ENCODE results near the gene TMEM38B.
"Not testable (repeated sequence)": the region's sequence is repeated elsewhere in the genome, so short reads cannot be mapped to it uniquely, and the experiment has no call there.

TMEM38B gene

GRCh38 chr9:105681313-105681712 is 13.0 kb upstream of the TMEM38B start:
- no peak for DNase-seq (ENCODE audit: low read depth, low spot score)

GRCh38 chr9:105681724-105682123 is 12.6 kb upstream of the TMEM38B start:
- no peak for DNase-seq (ENCODE audit: low read depth, low spot score)

GRCh38 chr9:105683688-105684275 is 10.6 kb upstream of the TMEM38B start:
- no peak for DNase-seq (ENCODE audit: low read depth, low spot score)

GRCh38 chr9:105686936-105687335 is 7.4 kb upstream of the TMEM38B start:
- DNase-seq (ENCODE audit: low read depth, low spot score): no peak

GRCh38 chr9:105690742-105691141 is 3.6 kb upstream of the TMEM38B start:
- no peak for DNase-seq (ENCODE audit: low read depth, low spot score)

- DNase-seq (ENCODE audit: low read depth, low spot score): no peak
These were observed 729 bp upstream of the TMEM38B start for GRCh38 chr9:105693435-105694189.

GRCh38 chr9:105694848-105695581 is 674 bp downstream of the TMEM38B start:
- DNase-seq (ENCODE audit: low read depth, low spot score): peak; percentile 3

GRCh38 chr9:105696219-105696793 is 2.0 kb downstream of the TMEM38B start:
- DNase-seq (ENCODE audit: low read depth, low spot score): no peak

- DNase-seq (ENCODE audit: low read depth, low spot score): no peak
These were observed 3.5 kb downstream of the TMEM38B start for GRCh38 chr9:105697871-105698270.

- DNase-seq (ENCODE audit: low read depth, low spot score): no peak
These were observed 4.1 kb downstream of the TMEM38B start for GRCh38 chr9:105698348-105698870.

GRCh38 chr9:105700668-105701067 is 6.3 kb downstream of the TMEM38B start:
- DNase-seq (ENCODE audit: low read depth, low spot score): no peak

- DNase-seq (ENCODE audit: low read depth, low spot score): no peak
These were observed 6.8 kb downstream of the TMEM38B start for GRCh38 chr9:105701145-105701544.

- DNase-seq (ENCODE audit: low read depth, low spot score): no peak
These were observed 7.9 kb downstream of the TMEM38B start for GRCh38 chr9:105702207-105702606.

GRCh38 chr9:105703638-105704037 is 9.3 kb downstream of the TMEM38B start:
- not testable (repeated sequence) for DNase-seq (ENCODE audit: low read depth, low spot score)

- no peak for DNase-seq (ENCODE audit: low read depth, low spot score)
These were observed 11.8 kb downstream of the TMEM38B start for GRCh38 chr9:105706156-105706555.

- no peak for DNase-seq (ENCODE audit: low read depth, low spot score)
These were observed 14.1 kb downstream of the TMEM38B start for GRCh38 chr9:105708405-105708804.

GRCh38 chr9:105710638-105711037 is 16.3 kb downstream of the TMEM38B start:
- no peak for DNase-seq (ENCODE audit: low read depth, low spot score)

- DNase-seq (ENCODE audit: low read depth, low spot score): no peak
These were observed 17.5 kb downstream of the TMEM38B start for GRCh38 chr9:105711867-105712266.

- DNase-seq (ENCODE audit: low read depth, low spot score): no peak
These were observed 18.0 kb downstream of the TMEM38B start for GRCh38 chr9:105712297-105712696.

GRCh38 chr9:105712773-105713172 is 18.4 kb downstream of the TMEM38B start:
- DNase-seq (ENCODE audit: low read depth, low spot score): no peak

GRCh38 chr9:105713260-105714019 is 19.1 kb downstream of the TMEM38B start:
- DNase-seq (ENCODE audit: low read depth, low spot score): no peak

GRCh38 chr9:105714020-105714331 is 19.6 kb downstream of the TMEM38B start:
- no peak for DNase-seq (ENCODE audit: low read depth, low spot score)

Data from activated naive CD8-positive, alpha-beta T cell treated with anti-CD3 and anti-CD28 coated beads, Interleukin-2, amount 50 U/mL, for 16 hours (primary cell).